ENCODE measurements around the gene OR11H6.
"Not testable (repeated sequence)": the region's sequence is repeated elsewhere in the genome, so short reads cannot be mapped to it uniquely, and the experiment has no call there.

OR11H6 gene

GRCh38 chr14:20180486-20180885 is 43.0 kb upstream of the OR11H6 start:
- no peak overlapping the region for H3K27ac ChIP-seq (ENCODE audit: low read depth, low read length)
- H3K79me1 ChIP-seq (ENCODE audit: low read length) = no peaks in the 10 kb centered on the region
- no peak overlapping the region for H3K4me2 ChIP-seq (ENCODE audit: low read length)
- no peak overlapping the region for H2AK5ac ChIP-seq (ENCODE audit: low read length)
- H3K4me3 ChIP-seq (ENCODE audit: low read length) = no peak overlapping the region
- no peak overlapping the region for H3K56ac ChIP-seq (ENCODE audit: low read length)
- no peak overlapping the region for H2BK15ac ChIP-seq (replicated peaks; ENCODE audit: low read depth)
- H3K79me2 ChIP-seq (ENCODE audit: control insufficient read depth, insufficient read depth, low read length) = no peaks in the 10 kb centered on the region
- no peak overlapping the region for H3K18ac ChIP-seq (ENCODE audit: low read length)
- no peak overlapping the region for H2BK120ac ChIP-seq (ENCODE audit: low read depth, low read length)
- no peak overlapping the region for H3K23ac ChIP-seq (ENCODE audit: low read length)
- no peak overlapping the region for H4K8ac ChIP-seq (ENCODE audit: low read depth, low read length)
- WGBS (ENCODE audit: extremely low coverage, insufficient coverage, low lambda C conversion rate) = no CpG with 5 or more reads among the region's 2 CpGs
- no peak overlapping the region for H4K5ac ChIP-seq (ENCODE audit: low read length)
- H3K9ac ChIP-seq (ENCODE audit: low read length) = no peak overlapping the region
- H3K4ac ChIP-seq (ENCODE audit: low read depth, low read length) = no peak overlapping the region
- no peak overlapping the region for H2BK5ac ChIP-seq (ENCODE audit: low read length)
- H3K36me3 ChIP-seq (ENCODE audit: control insufficient read depth, insufficient read depth, low read length) = no peaks in the 10 kb centered on the region
- H3K27me3 ChIP-seq (ENCODE audit: insufficient read depth, low read length, poor library complexity) = no peaks in the 10 kb centered on the region
- DNase-seq = no peak
- H3K4me1 ChIP-seq (ENCODE audit: control insufficient read depth, low read depth, low read length) = no peaks in the 10 kb centered on the region

GRCh38 chr14:20184181-20184580 is 39.3 kb upstream of the OR11H6 start:
- Histone ChIP-seq H2BK15ac (replicated peaks; ENCODE audit: low read depth) (no peak overlapping the region), H3K56ac (ENCODE audit: low read length) (no peak overlapping the region), H3K4me2 (ENCODE audit: low read length) (no peak overlapping the region), H3K79me2 (ENCODE audit: control insufficient read depth, insufficient read depth, low read length) (no peaks in the 10 kb centered on the region), H3K4me3 (ENCODE audit: low read length) (peak overlapping the region; percentile 8), H3K23ac (ENCODE audit: low read length) (no peak overlapping the region), H3K4ac (ENCODE audit: low read depth, low read length) (no peak overlapping the region), H3K9ac (ENCODE audit: low read length) (no peak overlapping the region), H2BK120ac (ENCODE audit: low read depth, low read length) (no peak overlapping the region), H3K27ac (ENCODE audit: low read depth, low read length) (no peak overlapping the region), H2AK5ac (ENCODE audit: low read length) (no peak overlapping the region), H3K36me3 (ENCODE audit: control insufficient read depth, insufficient read depth, low read length) (no peaks in the 10 kb centered on the region), H4K8ac (ENCODE audit: low read depth, low read length) (no peak overlapping the region), H3K18ac (ENCODE audit: low read length) (no peak overlapping the region), H3K79me1 (ENCODE audit: low read length) (no peaks in the 10 kb centered on the region), H3K27me3 (ENCODE audit: insufficient read depth, low read length, poor library complexity) (no peaks in the 10 kb centered on the region), H4K5ac (ENCODE audit: low read length) (no peak overlapping the region), H2BK5ac (ENCODE audit: low read length) (no peak overlapping the region), H3K4me1 (ENCODE audit: control insufficient read depth, low read depth, low read length) (no peaks in the 10 kb centered on the region)
- DNase-seq = no peak
- WGBS (ENCODE audit: extremely low coverage, insufficient coverage, low lambda C conversion rate) = no CpG with 5 or more reads among the region's 5 CpGs

GRCh38 chr14:20190596-20190995 is 32.9 kb upstream of the OR11H6 start, which contains the start of gene OR11G2:
Gene OR11G2 (plus strand): TSS chr14:20190896. CDS start chr14:20197438, 6,542 bp downstream.
- Histone ChIP-seq H3K18ac (ENCODE audit: low read length) (no peak within 1 kb of the TSS), H3K4me1 (ENCODE audit: control insufficient read depth, low read depth, low read length) (no peaks in the 10 kb centered on the region), H3K4ac (ENCODE audit: low read depth, low read length) (no peak within 1 kb of the TSS), H3K27ac (ENCODE audit: low read depth, low read length) (no peak within 1 kb of the TSS), H3K9ac (ENCODE audit: low read length) (no peak within 1 kb of the TSS), H3K56ac (ENCODE audit: low read length) (no peak within 1 kb of the TSS), H2BK120ac (ENCODE audit: low read depth, low read length) (no peak within 1 kb of the TSS), H3K4me3 (ENCODE audit: low read length) (no peak within 1 kb of the TSS), H3K4me2 (ENCODE audit: low read length) (no peak within 1 kb of the TSS), H4K8ac (ENCODE audit: low read depth, low read length) (no peak within 1 kb of the TSS), H2BK15ac (replicated peaks; ENCODE audit: low read depth) (no peak within 1 kb of the TSS), H3K27me3 (ENCODE audit: insufficient read depth, low read length, poor library complexity) (no peaks in the 10 kb centered on the region), H2BK5ac (ENCODE audit: low read length) (no peak within 1 kb of the TSS), H2AK5ac (ENCODE audit: low read length) (no peak within 1 kb of the TSS), H4K5ac (ENCODE audit: low read length) (no peak within 1 kb of the TSS), H3K79me1 (ENCODE audit: low read length) (no peaks in the 10 kb centered on the region), H3K23ac (ENCODE audit: low read length) (no peak within 1 kb of the TSS), H3K79me2 (ENCODE audit: control insufficient read depth, insufficient read depth, low read length) (no peaks in the 10 kb centered on the region), H3K36me3 (ENCODE audit: control insufficient read depth, insufficient read depth, low read length) (no peaks in the 10 kb centered on the region)
- WGBS (ENCODE audit: extremely low coverage, insufficient coverage, low lambda C conversion rate) = no CpG with 5 or more reads among the region's 1 CpG
- no peak for DNase-seq

GRCh38 chr14:20191396-20191795 is 32.1 kb upstream of the OR11H6 start:
- H3K18ac ChIP-seq (ENCODE audit: low read length) = no peak overlapping the region
- WGBS (ENCODE audit: extremely low coverage, insufficient coverage, low lambda C conversion rate) = no CpG with 5 or more reads among the region's 3 CpGs
- H3K4me1 ChIP-seq (ENCODE audit: control insufficient read depth, low read depth, low read length) = no peaks in the 10 kb centered on the region

GRCh38 chr14:20194101-20194500 is 29.4 kb upstream of the OR11H6 start:
- Histone ChIP-seq H3K4me3 (ENCODE audit: low read length) (no peak overlapping the region), H3K4me2 (ENCODE audit: low read length) (no peak overlapping the region), H3K4me1 (ENCODE audit: control insufficient read depth, low read depth, low read length) (no peaks in the 10 kb centered on the region), H3K79me2 (ENCODE audit: control insufficient read depth, insufficient read depth, low read length) (no peaks in the 10 kb centered on the region), H2BK15ac (replicated peaks; ENCODE audit: low read depth) (no peak overlapping the region), H3K23ac (ENCODE audit: low read length) (no peak overlapping the region), H4K5ac (ENCODE audit: low read length) (no peak overlapping the region), H3K9ac (ENCODE audit: low read length) (no peak overlapping the region), H3K79me1 (ENCODE audit: low read length) (no peaks in the 10 kb centered on the region), H2AK5ac (ENCODE audit: low read length) (no peak overlapping the region), H3K36me3 (ENCODE audit: control insufficient read depth, insufficient read depth, low read length) (no peaks in the 10 kb centered on the region), H2BK120ac (ENCODE audit: low read depth, low read length) (no peak overlapping the region), H3K56ac (ENCODE audit: low read length) (no peak overlapping the region), H3K18ac (ENCODE audit: low read length) (no peak overlapping the region), H4K8ac (ENCODE audit: low read depth, low read length) (no peak overlapping the region), H3K4ac (ENCODE audit: low read depth, low read length) (no peak overlapping the region), H2BK5ac (ENCODE audit: low read length) (no peak overlapping the region), H3K27ac (ENCODE audit: low read depth, low read length) (no peak overlapping the region), H3K27me3 (ENCODE audit: insufficient read depth, low read length, poor library complexity) (no peaks in the 10 kb centered on the region)
- DNase-seq = no peak

More at GRCh38 chr14:20191396-20191795, 32.1 kb upstream of the OR11H6 start:
- Histone ChIP-seq H3K9ac (ENCODE audit: low read length) (no peak overlapping the region), H3K79me2 (ENCODE audit: control insufficient read depth, insufficient read depth, low read length) (no peaks in the 10 kb centered on the region), H3K27ac (ENCODE audit: low read depth, low read length) (no peak overlapping the region), H2AK5ac (ENCODE audit: low read length) (no peak overlapping the region), H3K4me2 (ENCODE audit: low read length) (no peak overlapping the region), H3K4me3 (ENCODE audit: low read length) (no peak overlapping the region), H3K4ac (ENCODE audit: low read depth, low read length) (no peak overlapping the region), H2BK5ac (ENCODE audit: low read length) (no peak overlapping the region), H3K56ac (ENCODE audit: low read length) (no peak overlapping the region), H3K23ac (ENCODE audit: low read length) (no peak overlapping the region), H4K8ac (ENCODE audit: low read depth, low read length) (no peak overlapping the region), H2BK15ac (replicated peaks; ENCODE audit: low read depth) (no peak overlapping the region), H4K5ac (ENCODE audit: low read length) (no peak overlapping the region), H3K79me1 (ENCODE audit: low read length) (no peaks in the 10 kb centered on the region), H3K36me3 (ENCODE audit: control insufficient read depth, insufficient read depth, low read length) (no peaks in the 10 kb centered on the region), H3K27me3 (ENCODE audit: insufficient read depth, low read length, poor library complexity) (no peaks in the 10 kb centered on the region), H2BK120ac (ENCODE audit: low read depth, low read length) (no peak overlapping the region)
- DNase-seq = no peak

GRCh38 chr14:20195170-20195569 is 28.3 kb upstream of the OR11H6 start:
- DNase-seq; H3K27ac ChIP-seq (ENCODE audit: low read depth, low read length); H2AK5ac ChIP-seq (ENCODE audit: low read length); H3K79me1 ChIP-seq (ENCODE audit: low read length); H3K4me2 ChIP-seq (ENCODE audit: low read length); H4K8ac ChIP-seq (ENCODE audit: low read depth, low read length); H3K56ac ChIP-seq (ENCODE audit: low read length); H3K4me3 ChIP-seq (ENCODE audit: low read length); H3K27me3 ChIP-seq (ENCODE audit: insufficient read depth, low read length, poor library complexity); H3K9ac ChIP-seq (ENCODE audit: low read length); H3K4me1 ChIP-seq (ENCODE audit: control insufficient read depth, low read depth, low read length); H2BK5ac ChIP-seq (ENCODE audit: low read length); H2BK120ac ChIP-seq (ENCODE audit: low read depth, low read length); H3K4ac ChIP-seq (ENCODE audit: low read depth, low read length); H3K79me2 ChIP-seq (ENCODE audit: control insufficient read depth, insufficient read depth, low read length); H3K36me3 ChIP-seq (ENCODE audit: control insufficient read depth, insufficient read depth, low read length); H3K23ac ChIP-seq (ENCODE audit: low read length); H3K18ac ChIP-seq (ENCODE audit: low read length); H4K5ac ChIP-seq (ENCODE audit: low read length); H2BK15ac ChIP-seq (replicated peaks; ENCODE audit: low read depth): not testable (repeated sequence)
- no CpG with 5 or more reads among the region's 6 CpGs for WGBS (ENCODE audit: extremely low coverage, insufficient coverage, low lambda C conversion rate)

Data from mesendoderm (in vitro differentiated cells).